Right lobe of liver (tissue), 6 donors: ENCODE measurements around the gene CRYL1. TPM values are rescaled to one million over a fixed set of nuclear protein-coding genes. Genes with fewer than 3 reads are reported as not detected.

ENCODE experiments used
- ATAC-seq, 4 donors: fragments of 200-7000 bp; cut with Tn5 transposase; one replicate each; pipeline ENCODE4 v1.9.1; 2020; ENCODE audit warnings: mild to moderate bottlenecking in 4 of 4, moderate library complexity in 4 of 4
- DNase-seq, 3 donors: peaks; one replicate each; pipeline ENCODE4 v3.0.0-alpha.2; 2020
- H3K27ac ChIP-seq, 3 donors: fragments of 200-600 bp; one replicate each; pipeline ENCODE4 v1.8.0; 2022
- H3K27me3 ChIP-seq, 2 donors: fragments of 200-600 bp; one replicate each; pipeline ENCODE4 v1.8.0; 2022
- H3K36me3 ChIP-seq, 4 donors: fragments of 200-600 bp; sonication (generic) in 1 of 4; one replicate each; pipeline versions ENCODE4 v1.5.1 to v1.8.0; 2017 to 2022; ENCODE audit warnings: control low read depth in 1 of 4
- H3K4me1 ChIP-seq, 4 donors: fragments of 200-600 bp; sonication (generic) in 1 of 4; one replicate each; pipeline versions ENCODE4 v1.5.1 to v1.8.0; 2017 to 2022; ENCODE audit warnings: control low read depth in 1 of 4
- H3K4me3 ChIP-seq, 3 donors: fragments of 200-600 bp; one replicate each; pipeline ENCODE4 v1.8.0; 2022
- H3K9me3 ChIP-seq, 4 donors: fragments of 200-600 bp; sonication (generic) in 1 of 4; one replicate each; pipeline versions ENCODE4 v1.5.1 to v1.8.0; 2017 to 2022; ENCODE audit warnings: control low read depth in 1 of 4
- CTCF ChIP-seq, 4 donors: fragments of 200-600 bp in 3 of 4; fragments of 450-650 bp in 1 of 4; IDR thresholded peaks; one replicate each; pipeline versions ENCODE4 v1.5.1 to v1.8.0; 2016 to 2022; ENCODE audit warnings: antibody characterized with exemption in 4 of 4, mild to moderate bottlenecking in 2 of 4
- POLR2A ChIP-seq: fragments of 450-650 bp; IDR thresholded peaks from one replicate; pipeline ENCODE4 v1.6.1; 2017; ENCODE audit warnings: antibody characterized with exemption, mild to moderate bottlenecking
- WGBS: methylation state at CpG from one replicate; pipeline ENCODE4 v1.1.6; 2018; ENCODE audit warnings: low coverage, low lambda C conversion rate; ENCODE audit not compliant: insufficient coverage; ENCODE audit errors: missing lambda C conversion rate; 5-methylcytosine and 5-hydroxymethylcytosine counted together
- intact Hi-C, 2 donors: fragments of 100-400 bp; cut with DNase I; formaldehyde crosslinking; loops; one replicate each; pipeline versions ENCODE4 v1.11.2 to v1.14.1; 2022
- total RNA-seq, 6 experiments: library from RNA; depleted of rRNA in 2 of 6; stranded (reverse); fragments of >200 nt in 2 of 6; fragmentation: NEBNext Ultra II Directional in 3 of 6; extraction: Animal tissue kit (Norgen Biotek cat#: 25700) in 3 of 6; gene quantifications; one replicate each; pipeline versions ENCODE4 v1.1.0 to v1.2.4, GENCODE V29; 2016 to 2023
- donor health status: DM: no; HTN: yes; CAD: no.
- donor health status: DM: no; HTN: no; CAD: no.
- donor health status: DM: no; HTN: no; CAD: no.
- donor health status: DM: no; HTN: yes; CAD: no.
- donor health status: DM: no; HTN: yes; CAD: no.

The CRYL1 gene
- total RNA-seq, 6 experiments from 2014 or later, result 111 to 185 (median 151) TPM

- no peaks in the 10 kb centered on the region for H3K27me3 ChIP-seq
- intact Hi-C loops, result no loop called here
- peaks cover 0 to 25% (median 8%) of the 10 kb centered on the region in 4 donors for H3K36me3 ChIP-seq
- no peaks in the 10 kb centered on the region for H3K9me3 ChIP-seq
- no peak overlapping the region for H3K4me3 ChIP-seq
- ATAC-seq (no peak), DNase-seq (no peak)
- WGBS, result 91% methylated on average over 4 of the region's 4 CpGs
- no peak overlapping the region for H3K27ac ChIP-seq
- H3K4me1 ChIP-seq, result no peaks in the 10 kb centered on the region
- no peak for TF ChIP-seq POLR2A
- no peak for TF ChIP-seq CTCF (IDR thresholded peaks at IDR 0.05)
Measured at GRCh38 chr13:20399961-20400360, 125.7 kb downstream of the CRYL1 start.

GRCh38 chr13:20399515-20399914 lies 126.1 kb downstream of the CRYL1 start:
- Histone ChIP-seq H3K9me3 (no peaks in the 10 kb centered on the region), H3K27me3 (no peaks in the 10 kb centered on the region), H3K27ac (no peak overlapping the region), H3K4me1 (no peaks in the 10 kb centered on the region), H3K4me3 (no peak overlapping the region), H3K36me3 (peaks cover 0 to 21% (median 8%) of the 10 kb centered on the region in 4 donors)
- DNase-seq (no peak), ATAC-seq (no peak)
- WGBS, result 90% methylated on average over 5 of the region's 5 CpGs
- intact Hi-C loops, result no loop called here
- TF ChIP-seq CTCF (IDR thresholded peaks at IDR 0.05), result no peak

GRCh38 chr13:20398459-20398858 lies 127.2 kb downstream of the CRYL1 start:
- TF ChIP-seq POLR2A (no peak), CTCF (IDR thresholded peaks at IDR 0.05) (no peak)
- ATAC-seq (no peak), DNase-seq (no peak)
- Histone ChIP-seq H3K27me3 (no peaks in the 10 kb centered on the region), H3K36me3 (peaks cover 0 to 10% (median 3%) of the 10 kb centered on the region in 4 donors), H3K9me3 (no peaks in the 10 kb centered on the region), H3K27ac (no peak overlapping the region), H3K4me1 (no peaks in the 10 kb centered on the region), H3K4me3 (no peak overlapping the region)
- intact Hi-C loops, result no loop called here
- WGBS, result 72% methylated on average over 5 of the region's 10 CpGs

GRCh38 chr13:20397896-20398295 lies 127.8 kb downstream of the CRYL1 start:
- H3K9me3 ChIP-seq, result no peaks in the 10 kb centered on the region
- H3K27ac ChIP-seq, result no peak overlapping the region
- WGBS, result 90% methylated on average over 2 of the region's 5 CpGs
- H3K27me3 ChIP-seq, result no peaks in the 10 kb centered on the region
- ATAC-seq, result no peak
- DNase-seq, result no peak
- no peaks in the 10 kb centered on the region for H3K4me1 ChIP-seq
- no peak overlapping the region for H3K4me3 ChIP-seq
- intact Hi-C loops, result no loop called here
- TF ChIP-seq POLR2A (no peak), CTCF (IDR thresholded peaks at IDR 0.05) (no peak)
- H3K36me3 ChIP-seq, result peaks cover 0 to 4% (median under 1%) of the 10 kb centered on the region in 4 donors
